Esophagus muscularis mucosa (tissue), 4 donors: Measurements from ENCODE around the gene DCC. TPM values are rescaled to one million over a fixed set of nuclear protein-coding genes. Genes with fewer than 3 reads are reported as not detected.

Experiments used
- DNase-seq: peaks from one replicate; pipeline ENCODE4 v3.0.0-alpha.2; 2017; ENCODE audit errors: extremely low spot score
- H3K27ac ChIP-seq, 4 donors: fragments of 200-600 bp; sonication (generic); replicated peaks in 1 of 4; 1 replicate in 3 of 4; 2 replicates in 1 of 4; pipeline ENCODE4 v1.5.1; 2016 to 2019; ENCODE audit warnings: mild to moderate bottlenecking in 1 of 4
- H3K27me3 ChIP-seq, 4 donors: fragments of 200-600 bp; sonication (generic); one replicate each; pipeline versions ENCODE4 v1.5.1 to v1.6.0; 2016 to 2019
- H3K36me3 ChIP-seq, 4 donors: fragments of 200-600 bp; sonication (generic); one replicate each; pipeline ENCODE4 v1.5.1; 2016 to 2019
- H3K4me1 ChIP-seq, 4 donors: fragments of 200-600 bp; sonication (generic); one replicate each; pipeline ENCODE4 v1.5.1; 2016 to 2019
- H3K4me3 ChIP-seq, 4 donors: fragments of 200-600 bp; sonication (generic); 1 replicate in 2 of 4; 2 replicates in 2 of 4; pipeline ENCODE4 v1.5.1; 2016 to 2019; ENCODE audit warnings: mild to moderate bottlenecking in 4 of 4, moderate library complexity in 1 of 4
- H3K9me3 ChIP-seq, 4 donors: fragments of 200-600 bp; sonication (generic); 1 replicate in 3 of 4; 2 replicates in 1 of 4; pipeline ENCODE4 v1.5.1; 2016 to 2019
- CTCF ChIP-seq, 3 experiments: fragments of 200-600 bp in 2 of 3; fragments of 450-650 bp in 1 of 3; sonication (generic) in 2 of 3; IDR thresholded peaks; one replicate each; pipeline ENCODE4 v1.5.1; 2017 to 2019; ENCODE audit warnings: antibody characterized with exemption in 3 of 3, mild to moderate bottlenecking in 2 of 3, moderate library complexity in 1 of 3
- EP300 ChIP-seq: sonication (generic); formaldehyde crosslinking; IDR thresholded peaks from one replicate; pipeline ENCODE4 v1.6.1; 2017; ENCODE audit warnings: antibody characterized with exemption
- POLR2A ChIP-seq: fragments of 450-650 bp; IDR thresholded peaks from one replicate; pipeline ENCODE4 v1.6.1; 2017; ENCODE audit warnings: antibody characterized with exemption, moderate library complexity, mild to moderate bottlenecking, low read depth
- POLR2AphosphoS5 ChIP-seq, 2 donors: sonication (generic); formaldehyde crosslinking; IDR thresholded peaks; one replicate each; pipeline ENCODE4 v1.6.1; 2017; ENCODE audit warnings: antibody characterized with exemption in 2 of 2
- WGBS: methylation state at CpG from one replicate; pipeline ENCODE4 v1.1.5; 2018; 5-methylcytosine and 5-hydroxymethylcytosine counted together
- intact Hi-C: fragments of 100-400 bp; cut with DNase I; formaldehyde crosslinking; loops from one replicate; pipeline ENCODE4 v1.15.1; 2023
- total RNA-seq, 4 donors: library from RNA; depleted of rRNA; stranded (reverse); fragments of >200 nt; gene quantifications; one replicate each; pipeline versions ENCODE4 v1.1.0 to v1.2.1, GENCODE V29; 2016

DCC gene
- total RNA-seq, 4 donors from 2014 or later = 0.46 to 0.99 (median 0.83) TPM; not detected in 1

GRCh38 chr18:52992041-52992440 lies 652.0 kb downstream of the DCC start:
- WGBS = 63% methylated on average over 6 of the region's 6 CpGs
- TF ChIP-seq CTCF (IDR thresholded peaks at IDR 0.05) = no peak
- TF ChIP-seq POLR2AphosphoS5 (IDR thresholded peaks at IDR 0.05) = no peak
- TF ChIP-seq EP300 = no peak
- no peak for TF ChIP-seq POLR2A
- no peaks in the 10 kb centered on the region for H3K4me1 ChIP-seq
- intact Hi-C loops = no loop called here
- no peaks in the 10 kb centered on the region for H3K36me3 ChIP-seq
- no peaks in the 10 kb centered on the region for H3K9me3 ChIP-seq
- no peaks in the 10 kb centered on the region for H3K27me3 ChIP-seq
- H3K27ac ChIP-seq = no peak overlapping the region
- no peak overlapping the region for H3K4me3 ChIP-seq
- no peak for DNase-seq

- no peaks in the 10 kb centered on the region for H3K27me3 ChIP-seq
- no peaks in the 10 kb centered on the region for H3K36me3 ChIP-seq
- intact Hi-C loops = no loop called here
- no peak overlapping the region for H3K27ac ChIP-seq
- DNase-seq = no peak
- H3K4me3 ChIP-seq = no peak overlapping the region
- H3K9me3 ChIP-seq = no peaks in the 10 kb centered on the region
- H3K4me1 ChIP-seq = no peaks in the 10 kb centered on the region
- 76% methylated on average over 4 of the region's 4 CpGs for WGBS
- TF ChIP-seq POLR2A (no peak), POLR2AphosphoS5 (IDR thresholded peaks at IDR 0.05) (no peak), EP300 (no peak), CTCF (IDR thresholded peaks at IDR 0.05) (no peak)
Observed at GRCh38 chr18:52995875-52996274, 655.9 kb downstream of the DCC start.

- Histone ChIP-seq H3K4me1 (no peaks in the 10 kb centered on the region), H3K36me3 (no peaks in the 10 kb centered on the region), H3K27ac (no peak overlapping the region), H3K27me3 (no peaks in the 10 kb centered on the region), H3K4me3 (no peak overlapping the region), H3K9me3 (no peaks in the 10 kb centered on the region)
- no peak for DNase-seq
- no peak for TF ChIP-seq POLR2AphosphoS5 (IDR thresholded peaks at IDR 0.05)
- TF ChIP-seq POLR2A = no peak
- TF ChIP-seq CTCF (IDR thresholded peaks at IDR 0.05) = no peak
- no peak for TF ChIP-seq EP300
- WGBS = 79% methylated on average over 2 of the region's 2 CpGs
- intact Hi-C loops = no loop called here
Observed at GRCh38 chr18:52999633-53000032, 659.6 kb downstream of the DCC start.

- intact Hi-C loops = no loop called here
- Histone ChIP-seq H3K36me3 (no peaks in the 10 kb centered on the region), H3K9me3 (no peaks in the 10 kb centered on the region), H3K27ac (no peak overlapping the region), H3K4me3 (no peak overlapping the region), H3K27me3 (no peaks in the 10 kb centered on the region), H3K4me1 (no peaks in the 10 kb centered on the region)
- no peak for DNase-seq
- WGBS = 41% methylated on average over 1 of the region's 1 CpG
- TF ChIP-seq CTCF (IDR thresholded peaks at IDR 0.05) (no peak), POLR2AphosphoS5 (IDR thresholded peaks at IDR 0.05) (no peak), EP300 (no peak), POLR2A (no peak)
Observed at GRCh38 chr18:53004798-53005197, 664.8 kb downstream of the DCC start.

- Histone ChIP-seq H3K27me3 (no peaks in the 10 kb centered on the region), H3K9me3 (no peaks in the 10 kb centered on the region), H3K36me3 (no peaks in the 10 kb centered on the region), H3K4me3 (no peak overlapping the region), H3K27ac (no peak overlapping the region), H3K4me1 (no peaks in the 10 kb centered on the region)
- TF ChIP-seq POLR2AphosphoS5 (IDR thresholded peaks at IDR 0.05) = no peak
- no peak for TF ChIP-seq POLR2A
- no peak for TF ChIP-seq CTCF (IDR thresholded peaks at IDR 0.05)
- no peak for TF ChIP-seq EP300
- 47% methylated on average over 2 of the region's 2 CpGs for WGBS
- intact Hi-C loops = no loop called here
- no peak for DNase-seq
Observed at GRCh38 chr18:53018791-53019190, 678.8 kb downstream of the DCC start.
